DOHH2 (cell line): ENCODE data around the gene ENKUR.

Experiments
- H3F3A ChIP-seq: fragments of 200-600 bp; sonication (generic), shearing (Covaris generic); 2 replicates; pipeline ENCODE4 v1.6.0; 2016; ENCODE audit warnings: antibody characterized with exemption, mild to moderate bottlenecking; ENCODE audit not compliant: control insufficient read depth, insufficient read depth
- H3K27ac ChIP-seq: fragments of 200-600 bp; sonication (generic); 2 replicates; pipeline ENCODE4 v1.5.1; 2014; ENCODE audit warnings: low read depth, mild to moderate bottlenecking, low read length, moderate library complexity
- H3K27me3 ChIP-seq: fragments of 200-600 bp; sonication (generic); 2 replicates; pipeline ENCODE4 v1.6.1; 2014; ENCODE audit warnings: mild to moderate bottlenecking, low read length, mixed read lengths; ENCODE audit not compliant: control insufficient read depth
- H3K36me3 ChIP-seq: fragments of 200-600 bp; sonication (generic); 2 replicates; pipeline ENCODE4 v1.6.1; 2014; ENCODE audit warnings: mild to moderate bottlenecking, low read length, moderate library complexity, mixed read lengths; ENCODE audit not compliant: control insufficient read depth
- H3K4me1 ChIP-seq: fragments of 200-600 bp; sonication (generic); 2 replicates; pipeline ENCODE4 v1.6.1; 2014; ENCODE audit warnings: mild to moderate bottlenecking, low read length, mixed read lengths; ENCODE audit not compliant: control insufficient read depth
- H3K4me2 ChIP-seq: fragments of 200-600 bp; sonication (generic); 2 replicates; pipeline ENCODE4 v1.6.0; 2014; ENCODE audit warnings: mild to moderate bottlenecking, low read length, moderate library complexity
- H3K4me3 ChIP-seq: fragments of 200-600 bp; sonication (generic); 2 replicates; pipeline ENCODE4 v1.5.1; 2014; ENCODE audit warnings: mild to moderate bottlenecking, low read length, mixed read lengths
- H3K79me2 ChIP-seq: fragments of 200-600 bp; sonication (generic); 2 replicates; pipeline ENCODE4 v1.6.1; 2014; ENCODE audit warnings: mild to moderate bottlenecking, low read length, mixed read lengths; ENCODE audit not compliant: control insufficient read depth
- H3K9me2 ChIP-seq: fragments of 200-600 bp; sonication (generic); replicated peaks from 2 replicates; pipeline ENCODE4 v1.6.1; 2014; ENCODE audit warnings: mild to moderate bottlenecking, low read length, mixed read lengths; ENCODE audit not compliant: control insufficient read depth
- H3K9me3 ChIP-seq: fragments of 200-600 bp; sonication (generic); 2 replicates; pipeline ENCODE4 v1.6.1; 2014; ENCODE audit warnings: antibody characterized with exemption, low read length, mixed read lengths; ENCODE audit not compliant: control insufficient read depth, insufficient read depth
- H4K20me1 ChIP-seq: fragments of 200-600 bp; sonication (generic); 2 replicates; pipeline ENCODE4 v1.6.0; 2014; ENCODE audit warnings: low read depth, mild to moderate bottlenecking, antibody characterized with exemption, low read length, moderate library complexity; ENCODE audit not compliant: control insufficient read depth, insufficient read depth
- CTCF ChIP-seq: fragments of 200-600 bp; sonication (generic); IDR thresholded peaks from one replicate; pipeline ENCODE4 v1.5.1; 2014; ENCODE audit warnings: antibody characterized with exemption, mild to moderate bottlenecking, low read depth, low read length; ENCODE audit not compliant: poor library complexity, severe bottlenecking
- EZH2phosphoT487 ChIP-seq: fragments of 200-600 bp; sonication (generic); IDR thresholded peaks from 2 replicates; pipeline ENCODE4 v1.6.1; 2017; ENCODE audit warnings: borderline replicate concordance, mild to moderate bottlenecking, antibody characterized with exemption, low read length, moderate library complexity, mixed read lengths

Gene ENKUR

GRCh38 chr10:25026463-25026862 is 10.5 kb upstream of the ENKUR start:
- no peaks in the 10 kb centered on the region for H3K36me3 ChIP-seq
- H3K9me2 ChIP-seq = no peaks in the 10 kb centered on the region
- no peak overlapping the region for H3K4me2 ChIP-seq
- H3K4me1 ChIP-seq = no peaks in the 10 kb centered on the region
- H3K9me3 ChIP-seq = no peaks in the 10 kb centered on the region
- no peaks in the 10 kb centered on the region for H3K79me2 ChIP-seq
- H3K4me3 ChIP-seq = no peak overlapping the region
- no peak overlapping the region for H3K27ac ChIP-seq
- H4K20me1 ChIP-seq = no peaks in the 10 kb centered on the region
- H3F3A ChIP-seq = no peaks in the 10 kb centered on the region
- H3K27me3 ChIP-seq = no peaks in the 10 kb centered on the region
- TF ChIP-seq CTCF = no peak

GRCh38 chr10:25024528-25024927 is 8.6 kb upstream of the ENKUR start:
- Histone ChIP-seq H3K4me3 (no peak overlapping the region), H3K79me2 (no peaks in the 10 kb centered on the region), H3F3A (no peaks in the 10 kb centered on the region), H3K9me3 (no peaks in the 10 kb centered on the region), H3K27me3 (no peaks in the 10 kb centered on the region), H3K9me2 (no peaks in the 10 kb centered on the region), H4K20me1 (no peaks in the 10 kb centered on the region), H3K27ac (no peak overlapping the region), H3K4me2 (no peak overlapping the region), H3K4me1 (no peaks in the 10 kb centered on the region), H3K36me3 (no peaks in the 10 kb centered on the region)
- no peak for TF ChIP-seq EZH2phosphoT487
- TF ChIP-seq CTCF = no peak

DNA sequence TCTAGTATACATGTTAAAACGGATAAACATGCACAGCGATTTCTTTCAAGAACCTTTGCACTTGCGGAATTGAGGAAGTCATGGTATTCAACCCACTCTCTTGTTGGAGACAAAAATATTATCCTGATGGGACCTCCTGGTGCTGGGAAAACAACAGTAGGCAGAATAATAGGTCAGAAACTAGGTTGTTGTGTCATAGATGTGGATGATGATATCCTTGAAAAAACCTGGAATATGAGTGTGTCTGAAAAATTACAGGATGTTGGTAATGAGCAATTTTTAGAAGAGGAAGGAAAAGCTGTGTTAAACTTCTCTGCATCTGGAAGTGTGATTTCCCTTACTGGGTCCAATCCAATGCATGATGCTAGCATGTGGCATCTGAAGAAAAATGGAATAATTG is 7.3 kb upstream of the ENKUR start:
- Histone ChIP-seq H3K9me2 (no peaks in the 10 kb centered on the region), H3K4me3 (no peak overlapping the region), H3K4me2 (no peak overlapping the region), H3K9me3 (0 out of 2 replicates have a peak, but pooled peaks cover under 1% of the 10 kb centered on the region), H3K4me1 (peaks cover 6% of the 10 kb centered on the region), H4K20me1 (no peaks in the 10 kb centered on the region), H3K36me3 (no peaks in the 10 kb centered on the region; the same call in 1 of the 2 replicates), H3K79me2 (peaks cover 6% of the 10 kb centered on the region), H3K27me3 (no peaks in the 10 kb centered on the region), H3F3A (no peaks in the 10 kb centered on the region), H3K27ac (no peak overlapping the region)
- TF ChIP-seq EZH2phosphoT487 (no peak), CTCF (no peak)

- 0 out of 2 replicates have a peak, but pooled peaks cover 3% of the 10 kb centered on the region for H3K9me3 ChIP-seq
- H3K27me3 ChIP-seq = no peaks in the 10 kb centered on the region
- H3K79me2 ChIP-seq = peaks cover 18% of the 10 kb centered on the region
- H3K4me3 ChIP-seq = no peak overlapping the region
- no peaks in the 10 kb centered on the region for H4K20me1 ChIP-seq
- TF ChIP-seq CTCF (no peak), EZH2phosphoT487 (no peak)
- H3K36me3 ChIP-seq = no peaks in the 10 kb centered on the region; the same call in none of the 2 replicates
- peaks cover 19% of the 10 kb centered on the region for H3K4me1 ChIP-seq
- H3K27ac ChIP-seq = no peak overlapping the region
- H3F3A ChIP-seq = no peaks in the 10 kb centered on the region
- no peaks in the 10 kb centered on the region for H3K9me2 ChIP-seq
- no peak overlapping the region for H3K4me2 ChIP-seq
Measured at GRCh38 chr10:25018703-25019102, 2.7 kb upstream of the ENKUR start.
